ENCODE measurements around the gene XRRA1. TPM values are rescaled to one million over a fixed set of nuclear protein-coding genes. Genes with fewer than 3 reads are reported as not detected.
"Not testable (repeated sequence)": the region's sequence is repeated elsewhere in the genome, so short reads cannot be mapped to it uniquely, and the experiment has no call there.

Gene XRRA1
- total and polyA plus RNA-seq, 3 donors from 2014 or later, result 58.4 to 137 (median 74.0) TPM

DNA sequence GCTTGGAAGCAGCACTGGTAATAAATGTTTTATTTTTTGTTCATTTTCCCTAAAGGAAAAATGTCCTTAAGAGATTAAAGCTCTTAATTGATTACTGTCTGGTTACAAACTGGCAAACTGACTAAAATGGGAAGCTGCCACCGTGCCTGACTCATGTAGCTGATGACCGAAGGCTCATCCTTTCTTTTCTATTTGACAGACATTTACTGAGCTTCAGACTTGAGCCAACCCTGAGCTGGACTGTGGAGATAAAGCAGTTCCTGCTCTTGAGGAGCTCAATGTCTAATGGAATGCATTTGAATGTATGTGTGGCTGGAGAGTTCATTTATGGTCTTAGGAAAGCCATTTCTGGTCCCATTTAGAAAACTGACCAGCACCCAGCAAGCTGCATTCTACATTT lies 108.9 kb downstream of the XRRA1 start:
- no peak overlapping the region for H3K4me3 ChIP-seq
- H3K9me3 ChIP-seq, result no peaks in the 10 kb centered on the region
- no peak overlapping the region for H3K27ac ChIP-seq
- intact Hi-C loops (cut with DNase I; ENCODE audit: low total_unique reads), result no loop called here
- H3K27me3 ChIP-seq, result no peaks in the 10 kb centered on the region
- DNase-seq, result no peak
- TF ChIP-seq, protein P1, sequence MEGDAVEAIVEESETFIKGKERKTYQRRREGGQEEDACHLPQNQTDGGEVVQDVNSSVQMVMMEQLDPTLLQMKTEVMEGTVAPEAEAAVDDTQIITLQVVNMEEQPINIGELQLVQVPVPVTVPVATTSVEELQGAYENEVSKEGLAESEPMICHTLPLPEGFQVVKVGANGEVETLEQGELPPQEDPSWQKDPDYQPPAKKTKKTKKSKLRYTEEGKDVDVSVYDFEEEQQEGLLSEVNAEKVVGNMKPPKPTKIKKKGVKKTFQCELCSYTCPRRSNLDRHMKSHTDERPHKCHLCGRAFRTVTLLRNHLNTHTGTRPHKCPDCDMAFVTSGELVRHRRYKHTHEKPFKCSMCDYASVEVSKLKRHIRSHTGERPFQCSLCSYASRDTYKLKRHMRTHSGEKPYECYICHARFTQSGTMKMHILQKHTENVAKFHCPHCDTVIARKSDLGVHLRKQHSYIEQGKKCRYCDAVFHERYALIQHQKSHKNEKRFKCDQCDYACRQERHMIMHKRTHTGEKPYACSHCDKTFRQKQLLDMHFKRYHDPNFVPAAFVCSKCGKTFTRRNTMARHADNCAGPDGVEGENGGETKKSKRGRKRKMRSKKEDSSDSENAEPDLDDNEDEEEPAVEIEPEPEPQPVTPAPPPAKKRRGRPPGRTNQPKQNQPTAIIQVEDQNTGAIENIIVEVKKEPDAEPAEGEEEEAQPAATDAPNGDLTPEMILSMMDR (IDR thresholded peaks at IDR 0.05), result no peak
- TF ChIP-seq POLR2A (IDR thresholded peaks at IDR 0.05), result no peak
- no peaks in the 10 kb centered on the region for H3K4me1 ChIP-seq
- no peaks in the 10 kb centered on the region for H3K36me3 ChIP-seq (ENCODE audit: low read depth, missing control alignments)
- WGBS, 2 donors, result 79 to 90% methylated on average over 2 of the region's 2 CpGs

DNA sequence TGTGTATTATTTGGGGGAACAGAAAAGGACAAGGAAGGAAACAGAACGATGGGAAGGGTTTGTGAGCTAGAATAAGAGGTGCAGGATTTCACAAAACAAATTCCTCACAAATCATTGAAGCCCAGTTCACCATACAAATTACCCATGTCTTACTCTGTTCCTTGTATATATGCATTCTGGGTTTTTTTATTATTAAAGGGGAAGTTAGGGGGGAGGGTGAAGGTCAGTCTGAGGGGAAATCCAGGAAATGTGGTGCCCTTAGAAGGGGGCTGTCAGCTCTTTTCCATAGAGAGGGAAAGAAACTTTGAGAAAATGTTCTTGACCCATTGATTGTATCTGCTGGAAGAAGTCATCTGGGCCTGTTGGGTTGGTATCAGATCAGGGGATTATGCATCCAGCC lies 109.4 kb downstream of the XRRA1 start:
- TF ChIP-seq, protein P1 (IDR thresholded peaks at IDR 0.05), result no peak
- TF ChIP-seq POLR2A (IDR thresholded peaks at IDR 0.05), result no peak
- WGBS, 2 donors, result 70 to 87% methylated on average over 1 of the region's 1 CpG
- H3K4me3 ChIP-seq, result no peak overlapping the region
- no peak overlapping the region for H3K27ac ChIP-seq
- no peaks in the 10 kb centered on the region for H3K4me1 ChIP-seq
- no peaks in the 10 kb centered on the region for H3K9me3 ChIP-seq
- no peaks in the 10 kb centered on the region for H3K27me3 ChIP-seq
- no peak for DNase-seq
- H3K36me3 ChIP-seq (ENCODE audit: low read depth, missing control alignments), result no peaks in the 10 kb centered on the region
- intact Hi-C loops (cut with DNase I; ENCODE audit: low total_unique reads), result no loop called here

DNA sequence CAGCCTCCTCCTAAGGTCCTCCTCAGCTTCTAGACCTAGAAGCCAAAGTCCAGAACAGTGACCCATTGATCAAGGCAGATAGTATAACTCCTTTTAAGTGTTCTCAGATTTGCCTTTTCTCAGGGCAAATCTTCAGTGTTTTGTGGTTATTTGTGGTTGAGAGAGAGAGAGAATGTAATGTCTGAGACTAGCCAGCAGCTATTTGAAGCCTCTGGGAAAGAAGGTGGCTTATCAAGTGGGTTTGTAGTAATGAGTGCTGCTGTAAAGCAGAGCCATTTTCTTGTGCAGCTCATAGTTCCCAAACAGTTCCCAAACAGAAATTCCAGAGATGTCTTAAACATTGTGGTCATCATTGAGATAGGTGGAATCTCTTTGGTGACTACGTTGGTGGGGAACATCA lies 110.7 kb downstream of the XRRA1 start:
- H3K36me3 ChIP-seq (ENCODE audit: low read depth, missing control alignments), result no peaks in the 10 kb centered on the region
- 93 to 100% methylated on average over 1 of the region's 1 CpG for WGBS, 2 donors

DNA sequence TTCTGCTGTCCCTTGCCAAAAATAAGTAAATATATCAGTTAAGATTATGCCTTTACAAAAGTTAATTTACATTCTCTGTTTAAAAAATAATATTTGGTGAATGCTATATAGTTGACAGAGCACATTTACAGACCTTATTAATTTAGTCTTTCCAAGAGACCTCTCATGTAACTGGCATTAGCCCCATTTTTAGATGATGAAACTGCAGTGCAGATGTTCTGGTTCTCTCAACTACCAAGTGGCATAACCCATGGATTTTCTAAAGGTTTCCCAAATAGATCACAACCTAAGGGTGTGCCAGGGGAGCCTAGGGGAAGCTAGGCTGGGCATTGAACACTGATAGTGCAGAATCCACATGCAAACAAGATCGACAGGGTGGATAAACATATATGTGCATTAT lies 111.7 kb downstream of the XRRA1 start:
- H3K4me1 ChIP-seq, result no peaks in the 10 kb centered on the region
- 96 to 100% methylated on average over 1 of the region's 1 CpG for WGBS, 2 donors
- DNase-seq, result no peak
- H3K4me3 ChIP-seq, result no peak overlapping the region
- intact Hi-C loops (cut with DNase I; ENCODE audit: low total_unique reads), result no loop called here
- H3K36me3 ChIP-seq (ENCODE audit: low read depth, missing control alignments), result no peaks in the 10 kb centered on the region
- H3K27ac ChIP-seq, result no peak overlapping the region
- no peaks in the 10 kb centered on the region for H3K9me3 ChIP-seq
- no peaks in the 10 kb centered on the region for H3K27me3 ChIP-seq
- TF ChIP-seq, protein P1 (IDR thresholded peaks at IDR 0.05), result no peak
- no peak for TF ChIP-seq POLR2A (IDR thresholded peaks at IDR 0.05)

More for the DNA sequence above, 110.7 kb downstream of the XRRA1 start:
- TF ChIP-seq POLR2A (IDR thresholded peaks at IDR 0.05), result no peak
- TF ChIP-seq, protein P1 (IDR thresholded peaks at IDR 0.05), result no peak
- intact Hi-C loops (cut with DNase I; ENCODE audit: low total_unique reads), result no loop called here
- DNase-seq, result no peak
- Histone ChIP-seq H3K4me3 (no peak overlapping the region), H3K27ac (no peak overlapping the region), H3K9me3 (no peaks in the 10 kb centered on the region), H3K4me1 (no peaks in the 10 kb centered on the region), H3K27me3 (no peaks in the 10 kb centered on the region)

DNA sequence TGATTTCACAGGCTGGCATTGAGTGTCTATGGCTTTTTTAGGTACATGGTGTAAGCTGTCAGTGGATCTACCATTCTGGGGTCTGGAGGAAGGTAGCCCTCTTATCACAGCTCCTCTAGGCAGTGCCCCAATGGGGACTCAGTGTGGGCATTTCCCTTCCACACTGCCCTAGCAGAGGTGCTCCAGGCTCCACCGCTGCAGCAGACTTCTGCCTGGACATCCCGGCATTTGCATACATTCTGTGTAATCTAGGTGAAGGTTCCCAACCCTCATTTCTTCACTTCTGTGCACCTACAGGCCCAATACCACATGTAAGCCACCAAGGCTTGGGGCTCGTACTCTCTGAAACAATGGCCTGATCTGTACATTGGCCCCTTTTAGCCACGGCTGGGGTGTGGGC lies 122.0 kb downstream of the XRRA1 start:
- TF ChIP-seq, protein P1 (IDR thresholded peaks at IDR 0.05), result no peak
- no peak for TF ChIP-seq POLR2A (IDR thresholded peaks at IDR 0.05)
- WGBS, 2 donors, result 95 to 100% methylated on average over 4 of the region's 4 CpGs

DNA sequence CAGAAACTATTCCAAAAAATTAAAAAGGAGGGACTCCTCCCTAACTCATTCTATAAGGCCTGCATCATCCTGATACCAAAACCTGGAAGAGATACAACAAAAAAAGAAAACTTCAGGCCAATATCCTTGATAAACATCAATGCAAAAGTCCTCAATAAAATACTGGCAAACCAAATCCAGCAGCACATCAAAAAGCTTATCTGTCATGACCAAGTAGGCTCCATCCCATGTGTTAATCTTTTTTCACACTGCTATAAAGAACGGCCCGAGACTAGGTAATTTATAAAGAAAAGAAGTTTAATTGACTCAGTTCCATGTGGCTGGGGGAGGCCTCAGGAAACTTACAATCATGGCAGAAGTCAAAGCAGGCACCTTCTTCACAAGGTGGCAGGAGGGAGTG lies 123.3 kb downstream of the XRRA1 start:
- intact Hi-C loops (cut with DNase I; ENCODE audit: low total_unique reads); H3K9me3 ChIP-seq; H3K27me3 ChIP-seq; H3K4me3 ChIP-seq; DNase-seq; H3K36me3 ChIP-seq (ENCODE audit: low read depth, missing control alignments); H3K4me1 ChIP-seq; H3K27ac ChIP-seq: not testable (repeated sequence)
- 94 to 95% methylated on average over 2 of the region's 2 CpGs for WGBS, 2 donors

More for the DNA sequence above, 122.0 kb downstream of the XRRA1 start:
- DNase-seq, result no peak
- Histone ChIP-seq H3K9me3 (no peaks in the 10 kb centered on the region), H3K36me3 (ENCODE audit: low read depth, missing control alignments) (no peaks in the 10 kb centered on the region), H3K4me1 (peaks cover 5% of the 10 kb centered on the region), H3K27me3 (no peaks in the 10 kb centered on the region), H3K4me3 (no peak overlapping the region), H3K27ac (no peak overlapping the region)
- intact Hi-C loops (cut with DNase I; ENCODE audit: low total_unique reads), result no loop called here
